ENCODE measurements around the gene ZFP36.

GRCh38 chr19:39411832-39412099, 5.1 kb downstream of the ZFP36 start:
- peak; percentile 96 for TF ChIP-seq CTCF (IDR thresholded peaks at IDR 0.05; ENCODE audit: low read depth, low read length, poor library complexity, severe bottlenecking)
- TF ChIP-seq EZH2phosphoT487 (IDR thresholded peaks at IDR 0.05; ENCODE audit: borderline replicate concordance, low read length) = no peak
